Memory B cell (primary cell): ENCODE results near the gene MITF.
"Not testable (repeated sequence)": the region's sequence is repeated elsewhere in the genome, so short reads cannot be mapped to it uniquely, and the experiment has no call there.

Experiments
- ATAC-seq: fragments of 150-1000 bp; cut with Tn5 transposase; 2 replicates; pipeline ENCODE4 v1.10.0; 2021; ENCODE audit warnings: low read depth, mild to moderate bottlenecking, moderate library complexity
- DNase-seq, 2 donors: peaks; one replicate each; pipeline ENCODE4 v3.0.0; 2022; ENCODE audit warnings: low spot score in 2 of 2
- H3K27ac Mint-ChIP-seq: one replicate; pipeline ENCODE4 v1.8.0; 2022; ENCODE audit warnings: mild to moderate bottlenecking, moderate library complexity, mixed read lengths
- H3K27me3 Mint-ChIP-seq: one replicate; pipeline ENCODE4 v1.8.0; 2022; ENCODE audit warnings: mixed read lengths
- H3K36me3 Mint-ChIP-seq: one replicate; pipeline ENCODE4 v1.8.0; 2022; ENCODE audit warnings: mild to moderate bottlenecking, mixed read lengths
- H3K4me1 Mint-ChIP-seq: one replicate; pipeline ENCODE4 v1.8.0; 2022; ENCODE audit warnings: mixed read lengths
- H3K4me3 Mint-ChIP-seq: one replicate; pipeline ENCODE4 v1.8.0; 2022; ENCODE audit warnings: mild to moderate bottlenecking, moderate library complexity, mixed read lengths
- H3K9me3 Mint-ChIP-seq: one replicate; pipeline ENCODE4 v1.8.0; 2022; ENCODE audit warnings: mixed read lengths

MITF gene

GRCh38 chr3:69909859-69910258, 170.6 kb downstream of the MITF start:
- not testable (repeated sequence) for H3K9me3 Mint-ChIP-seq, H3K36me3 Mint-ChIP-seq, H3K4me3 Mint-ChIP-seq, H3K27ac Mint-ChIP-seq, H3K4me1 Mint-ChIP-seq, ATAC-seq, DNase-seq, H3K27me3 Mint-ChIP-seq

- no peak overlapping the region for H3K27ac Mint-ChIP-seq
- DNase-seq (no peak), ATAC-seq (no peak)
- no peaks in the 10 kb centered on the region for H3K27me3 Mint-ChIP-seq
- H3K9me3 Mint-ChIP-seq = peaks cover 6% of the 10 kb centered on the region
- H3K4me3 Mint-ChIP-seq = no peak overlapping the region
- no peaks in the 10 kb centered on the region for H3K36me3 Mint-ChIP-seq
- H3K4me1 Mint-ChIP-seq = no peaks in the 10 kb centered on the region
Measured at GRCh38 chr3:69913422-69913821, 174.2 kb downstream of the MITF start.

GRCh38 chr3:69914395-69914794, 175.1 kb downstream of the MITF start:
- no peaks in the 10 kb centered on the region for H3K4me1 Mint-ChIP-seq
- no peak for ATAC-seq
- no peaks in the 10 kb centered on the region for H3K36me3 Mint-ChIP-seq
- H3K4me3 Mint-ChIP-seq = no peak overlapping the region
- DNase-seq = no peak
- no peaks in the 10 kb centered on the region for H3K27me3 Mint-ChIP-seq
- H3K9me3 Mint-ChIP-seq = peaks cover 3% of the 10 kb centered on the region
- H3K27ac Mint-ChIP-seq = no peak overlapping the region

- Mint-ChIP-seq H3K27ac (no peak overlapping the region), H3K36me3 (no peaks in the 10 kb centered on the region), H3K4me3 (no peak overlapping the region), H3K9me3 (peaks cover 1% of the 10 kb centered on the region), H3K27me3 (no peaks in the 10 kb centered on the region), H3K4me1 (no peaks in the 10 kb centered on the region)
- no peak for ATAC-seq
- no peak for DNase-seq
Measured at GRCh38 chr3:69915726-69916125, 176.5 kb downstream of the MITF start.

GRCh38 chr3:69920009-69920408, 180.7 kb downstream of the MITF start:
- not testable (repeated sequence) for H3K27me3 Mint-ChIP-seq, H3K4me1 Mint-ChIP-seq, H3K4me3 Mint-ChIP-seq, ATAC-seq, H3K9me3 Mint-ChIP-seq, DNase-seq, H3K36me3 Mint-ChIP-seq, H3K27ac Mint-ChIP-seq

GRCh38 chr3:69921651-69922050, 182.4 kb downstream of the MITF start:
- H3K36me3 Mint-ChIP-seq = no peaks in the 10 kb centered on the region
- DNase-seq (no peak), ATAC-seq (no peak)
- H3K27me3 Mint-ChIP-seq = no peaks in the 10 kb centered on the region
- no peak overlapping the region for H3K4me3 Mint-ChIP-seq
- H3K9me3 Mint-ChIP-seq = no peaks in the 10 kb centered on the region
- no peaks in the 10 kb centered on the region for H3K4me1 Mint-ChIP-seq
- no peak overlapping the region for H3K27ac Mint-ChIP-seq

GRCh38 chr3:69922521-69923000, 183.3 kb downstream of the MITF start:
- Mint-ChIP-seq H3K27ac (no peak overlapping the region), H3K4me1 (no peaks in the 10 kb centered on the region), H3K9me3 (no peaks in the 10 kb centered on the region), H3K4me3 (no peak overlapping the region), H3K27me3 (no peaks in the 10 kb centered on the region), H3K36me3 (no peaks in the 10 kb centered on the region)
- no peak for ATAC-seq
- DNase-seq = no peak

- Mint-ChIP-seq H3K4me3 (no peak overlapping the region), H3K36me3 (no peaks in the 10 kb centered on the region), H3K9me3 (peaks cover 2% of the 10 kb centered on the region), H3K27me3 (no peaks in the 10 kb centered on the region), H3K4me1 (no peaks in the 10 kb centered on the region), H3K27ac (no peak overlapping the region)
- no peak for ATAC-seq
- DNase-seq = no peak
Measured at GRCh38 chr3:69925506-69925905, 186.2 kb downstream of the MITF start.

- H3K4me3 Mint-ChIP-seq = no peak overlapping the region
- H3K9me3 Mint-ChIP-seq = peaks cover 2% of the 10 kb centered on the region
- no peaks in the 10 kb centered on the region for H3K36me3 Mint-ChIP-seq
- DNase-seq (no peak), ATAC-seq (no peak)
- no peaks in the 10 kb centered on the region for H3K27me3 Mint-ChIP-seq
- H3K27ac Mint-ChIP-seq = no peak overlapping the region
- H3K4me1 Mint-ChIP-seq = no peaks in the 10 kb centered on the region
Measured at GRCh38 chr3:69926385-69926784, 187.1 kb downstream of the MITF start.

- no peak overlapping the region for H3K27ac Mint-ChIP-seq
- DNase-seq = no peak
- no peak for ATAC-seq
- H3K4me1 Mint-ChIP-seq = no peaks in the 10 kb centered on the region
- no peaks in the 10 kb centered on the region for H3K27me3 Mint-ChIP-seq
- H3K4me3 Mint-ChIP-seq = no peak overlapping the region
- H3K36me3 Mint-ChIP-seq = no peaks in the 10 kb centered on the region
- H3K9me3 Mint-ChIP-seq = peaks cover 2% of the 10 kb centered on the region
Measured at GRCh38 chr3:69927571-69927970, 188.3 kb downstream of the MITF start.

- no peaks in the 10 kb centered on the region for H3K27me3 Mint-ChIP-seq
- H3K36me3 Mint-ChIP-seq = no peaks in the 10 kb centered on the region
- no peak overlapping the region for H3K27ac Mint-ChIP-seq
- H3K9me3 Mint-ChIP-seq = peaks cover 2% of the 10 kb centered on the region
- DNase-seq (no peak), ATAC-seq (no peak)
- no peak overlapping the region for H3K4me3 Mint-ChIP-seq
- no peaks in the 10 kb centered on the region for H3K4me1 Mint-ChIP-seq
Measured at GRCh38 chr3:69929019-69929418, 189.8 kb downstream of the MITF start.

GRCh38 chr3:69930564-69930963, 191.3 kb downstream of the MITF start:
- H3K27me3 Mint-ChIP-seq = no peaks in the 10 kb centered on the region
- no peak overlapping the region for H3K4me3 Mint-ChIP-seq
- no peak for DNase-seq
- no peaks in the 10 kb centered on the region for H3K36me3 Mint-ChIP-seq
- H3K27ac Mint-ChIP-seq = no peak overlapping the region
- H3K4me1 Mint-ChIP-seq = no peaks in the 10 kb centered on the region
- ATAC-seq = no peak
- H3K9me3 Mint-ChIP-seq = peaks cover 2% of the 10 kb centered on the region

GRCh38 chr3:69932087-69932486, 192.8 kb downstream of the MITF start:
- no peaks in the 10 kb centered on the region for H3K36me3 Mint-ChIP-seq
- ATAC-seq = no peak
- H3K4me1 Mint-ChIP-seq = no peaks in the 10 kb centered on the region
- H3K9me3 Mint-ChIP-seq = peaks cover 2% of the 10 kb centered on the region
- no peak for DNase-seq
- no peak overlapping the region for H3K4me3 Mint-ChIP-seq
- no peaks in the 10 kb centered on the region for H3K27me3 Mint-ChIP-seq
- no peak overlapping the region for H3K27ac Mint-ChIP-seq

- H3K4me1 Mint-ChIP-seq = no peaks in the 10 kb centered on the region
Measured at GRCh38 chr3:69932501-69932900, 193.2 kb downstream of the MITF start.

GRCh38 chr3:69934398-69934797, 195.1 kb downstream of the MITF start:
- H3K4me3 Mint-ChIP-seq = no peak overlapping the region
- H3K36me3 Mint-ChIP-seq = no peaks in the 10 kb centered on the region
- H3K9me3 Mint-ChIP-seq = peaks cover 2% of the 10 kb centered on the region
- H3K27me3 Mint-ChIP-seq = no peaks in the 10 kb centered on the region
- ATAC-seq (no peak), DNase-seq (no peak)
- no peaks in the 10 kb centered on the region for H3K4me1 Mint-ChIP-seq
- no peak overlapping the region for H3K27ac Mint-ChIP-seq

More at GRCh38 chr3:69932501-69932900, 193.2 kb downstream of the MITF start:
- Mint-ChIP-seq H3K27me3 (no peaks in the 10 kb centered on the region), H3K4me3 (no peak overlapping the region), H3K36me3 (no peaks in the 10 kb centered on the region), H3K9me3 (peaks cover 2% of the 10 kb centered on the region), H3K27ac (no peak overlapping the region)
- no peak for DNase-seq
- no peak for ATAC-seq
